Sigmoid colon (tissue), 7 donors: ENCODE results near the gene RNF39. TPM values are rescaled to one million over a fixed set of nuclear protein-coding genes. Genes with fewer than 3 reads are reported as not detected.

ENCODE experiments used
- DNase-seq: peaks from one replicate; pipeline ENCODE4 v3.0.0-alpha.2; 2019
- H3K27ac ChIP-seq, 4 donors: fragments of 200-600 bp; sonication (generic); one replicate each; pipeline ENCODE4 v1.5.1; 2016 to 2019; ENCODE audit warnings: mild to moderate bottlenecking in 1 of 4
- H3K27me3 ChIP-seq, 3 donors: fragments of 200-600 bp; sonication (generic); one replicate each; pipeline ENCODE4 v1.5.1; 2019; ENCODE audit warnings: mild to moderate bottlenecking in 1 of 3
- H3K36me3 ChIP-seq, 4 donors: fragments of 200-600 bp; sonication (generic); one replicate each; pipeline ENCODE4 v1.5.1; 2016 to 2019
- H3K4me1 ChIP-seq, 4 donors: fragments of 200-600 bp; sonication (generic); one replicate each; pipeline ENCODE4 v1.5.1; 2017 to 2019
- H3K4me3 ChIP-seq, 4 donors: fragments of 200-600 bp; sonication (generic); one replicate each; pipeline ENCODE4 v1.5.1; 2017 to 2019; ENCODE audit warnings: mild to moderate bottlenecking in 2 of 4, moderate library complexity in 1 of 4
- H3K9me3 ChIP-seq, 4 donors: fragments of 200-600 bp in 3 of 4; sonication (generic) in 3 of 4; one replicate each; pipeline versions ENCODE4 v1.5.1 to v1.6.1; 2013 to 2019
- CTCF ChIP-seq, 4 experiments: fragments of 450-650 bp in 3 of 4; fragments of 200-600 bp in 1 of 4; IDR thresholded peaks; one replicate each; pipeline ENCODE4 v1.5.1; 2016 to 2019; ENCODE audit warnings: antibody characterized with exemption in 4 of 4, mild to moderate bottlenecking in 3 of 4, moderate library complexity in 2 of 4
- EP300 ChIP-seq, 4 donors: sonication (generic); formaldehyde crosslinking; IDR thresholded peaks; one replicate each; pipeline ENCODE4 v1.6.1; 2017; ENCODE audit warnings: antibody characterized with exemption in 4 of 4
- POLR2A ChIP-seq, 2 donors: fragments of 450-650 bp; IDR thresholded peaks; one replicate each; pipeline ENCODE4 v1.6.1; 2016; ENCODE audit warnings: antibody characterized with exemption in 2 of 2, mild to moderate bottlenecking in 2 of 2, moderate library complexity in 2 of 2
- POLR2AphosphoS5 ChIP-seq, 4 donors: sonication (generic); formaldehyde crosslinking; IDR thresholded peaks; one replicate each; pipeline ENCODE4 v1.6.1; 2017; ENCODE audit warnings: antibody characterized with exemption in 4 of 4
- WGBS, 2 donors: extraction: QIAGEN DNeasy Blood & Tissue Kit; methylation state at CpG; one replicate each; pipeline ENCODE4 v1.1.7; 2013; 5-methylcytosine and 5-hydroxymethylcytosine counted together
- intact Hi-C: fragments of 100-400 bp; cut with DNase I; formaldehyde crosslinking; loops from one replicate; pipeline ENCODE4 v1.15.1; 2023
- polyA plus RNA-seq, 3 donors: library from polyadenylated mRNA; stranded (reverse); fragments of 200-250 nt; gene quantifications; one replicate each; pipeline ENCODE4 v1.2.3, GENCODE V29; 2013
- total RNA-seq, 4 donors: library from RNA; depleted of rRNA; stranded (reverse); fragments of >200 nt; gene quantifications; one replicate each; pipeline ENCODE4 v1.1.0, GENCODE V29; 2016
- donor health status: healthy with polysubstance abuse.
- donor health status: Bipolar disorder and iron deficiency.
- donor health status: healthy.

Gene RNF39
- total and polyA plus RNA-seq, 7 donors = 0.44 to 2.3 (median 0.60) TPM; not detected in 4

DNA sequence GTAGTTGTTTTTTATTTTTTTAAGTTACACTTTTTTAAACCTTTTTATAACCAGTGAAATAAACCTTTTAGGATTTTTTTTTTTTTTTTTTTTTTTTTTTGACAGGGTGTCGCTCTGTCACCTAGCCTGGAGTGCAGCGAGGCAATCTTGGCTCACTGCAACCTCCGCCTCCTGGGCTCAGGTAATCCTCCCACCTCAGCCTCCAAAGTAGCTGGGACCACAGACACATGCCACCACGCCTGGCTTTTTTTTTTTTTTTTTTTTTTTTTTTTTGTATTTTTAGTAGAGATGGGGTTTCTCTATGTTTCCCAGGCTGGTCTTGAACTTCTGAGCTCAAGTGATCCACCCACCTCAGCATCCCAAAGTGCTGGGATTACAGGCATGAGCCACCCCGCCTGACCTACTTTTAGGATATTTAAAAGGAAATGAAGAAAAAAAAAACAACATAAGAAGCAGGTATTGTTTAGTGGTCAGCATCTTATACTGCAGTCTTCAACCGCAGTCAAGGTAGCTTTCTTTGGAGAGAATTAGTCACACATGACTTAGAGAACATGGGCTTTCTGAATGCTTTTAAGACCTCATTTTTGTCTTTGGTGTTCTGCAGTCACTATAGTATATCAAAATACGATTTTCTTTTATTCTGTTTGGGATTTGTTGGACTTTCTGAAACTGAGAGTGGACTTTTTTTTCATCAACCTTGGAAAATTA lies 12.9 kb downstream of the RNF39 start:
- H3K36me3 ChIP-seq = peaks cover 0 to 5% (median 0%) of the 10 kb centered on the region in 4 donors
- TF ChIP-seq CTCF (IDR thresholded peaks at IDR 0.05) (no peak), POLR2AphosphoS5 (IDR thresholded peaks at IDR 0.05) (no peak), POLR2A (IDR thresholded peaks at IDR 0.05) (no peak), EP300 (IDR thresholded peaks at IDR 0.05) (no peak)
- 77 to 79% methylated on average over 7 of the region's 7 CpGs for WGBS, 2 donors
- intact Hi-C loops = loop anchor here (5.0 to 10.0 kb wide), 4 partner anchors 88 to 1078 kb away; partner anchors contain the start of gene HLA-A
- H3K27me3 ChIP-seq = no peaks in the 10 kb centered on the region
- no peaks in the 10 kb centered on the region for H3K9me3 ChIP-seq
- H3K4me3 ChIP-seq = no peak overlapping the region
- DNase-seq = no peak
- peaks cover 0 to 38% (median 34%) of the 10 kb centered on the region in 4 donors for H3K4me1 ChIP-seq
- peak overlapping the region in 2 of 4 donors; percentile 86 to 94 for H3K27ac ChIP-seq

DNA sequence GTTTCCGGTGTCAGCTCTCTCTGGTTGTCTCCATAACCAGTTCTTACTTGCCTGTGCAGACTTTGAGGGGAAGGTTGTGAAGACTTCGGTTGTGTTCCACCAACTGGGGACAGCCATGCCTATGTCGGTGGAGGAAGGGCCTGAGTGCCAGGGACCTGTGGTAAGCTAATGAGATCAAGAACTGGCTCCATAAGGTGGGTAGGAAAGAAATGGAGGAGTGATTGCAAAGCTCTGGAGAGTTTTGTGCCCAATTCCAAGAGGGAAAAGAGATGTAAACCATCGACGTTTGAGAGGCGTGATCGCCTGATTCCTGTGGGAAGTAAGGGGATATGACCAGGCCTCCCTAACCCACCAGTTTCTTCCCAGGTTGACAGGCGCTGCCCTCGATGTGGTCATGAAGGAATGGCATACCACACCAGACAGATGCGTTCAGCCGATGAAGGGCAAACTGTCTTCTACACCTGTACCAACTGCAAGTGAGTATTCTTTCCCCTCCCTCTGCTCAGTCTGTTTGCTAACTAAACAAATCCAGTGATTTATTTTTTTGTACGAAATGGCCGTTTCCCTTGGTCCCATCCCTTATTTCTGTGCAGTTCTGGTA lies 13.6 kb downstream of the RNF39 start:
- Histone ChIP-seq H3K27ac (peak overlapping the region; percentile 85 to 94 (median 89)), H3K4me3 (peak overlapping the region; percentile 71 to 91 (median 84)), H3K27me3 (no peaks in the 10 kb centered on the region), H3K36me3 (peaks cover 0 to 12% (median 0%) of the 10 kb centered on the region in 4 donors), H3K9me3 (no peaks in the 10 kb centered on the region), H3K4me1 (peaks cover 0 to 35% (median 31%) of the 10 kb centered on the region in 4 donors)
- no peak for TF ChIP-seq CTCF (IDR thresholded peaks at IDR 0.05)
- TF ChIP-seq EP300 (IDR thresholded peaks at IDR 0.05) = no peak
- TF ChIP-seq POLR2A (IDR thresholded peaks at IDR 0.05) = no peak
- TF ChIP-seq POLR2AphosphoS5 (IDR thresholded peaks at IDR 0.05) = no peak
- intact Hi-C loops = loop anchor here (5.0 to 10.0 kb wide), 4 partner anchors 87 to 1077 kb away; partner anchors contain the start of gene HLA-A
- DNase-seq = peak; percentile 66
- WGBS, 2 donors = 14 to 41% methylated on average over 13 of the region's 13 CpGs

DNA sequence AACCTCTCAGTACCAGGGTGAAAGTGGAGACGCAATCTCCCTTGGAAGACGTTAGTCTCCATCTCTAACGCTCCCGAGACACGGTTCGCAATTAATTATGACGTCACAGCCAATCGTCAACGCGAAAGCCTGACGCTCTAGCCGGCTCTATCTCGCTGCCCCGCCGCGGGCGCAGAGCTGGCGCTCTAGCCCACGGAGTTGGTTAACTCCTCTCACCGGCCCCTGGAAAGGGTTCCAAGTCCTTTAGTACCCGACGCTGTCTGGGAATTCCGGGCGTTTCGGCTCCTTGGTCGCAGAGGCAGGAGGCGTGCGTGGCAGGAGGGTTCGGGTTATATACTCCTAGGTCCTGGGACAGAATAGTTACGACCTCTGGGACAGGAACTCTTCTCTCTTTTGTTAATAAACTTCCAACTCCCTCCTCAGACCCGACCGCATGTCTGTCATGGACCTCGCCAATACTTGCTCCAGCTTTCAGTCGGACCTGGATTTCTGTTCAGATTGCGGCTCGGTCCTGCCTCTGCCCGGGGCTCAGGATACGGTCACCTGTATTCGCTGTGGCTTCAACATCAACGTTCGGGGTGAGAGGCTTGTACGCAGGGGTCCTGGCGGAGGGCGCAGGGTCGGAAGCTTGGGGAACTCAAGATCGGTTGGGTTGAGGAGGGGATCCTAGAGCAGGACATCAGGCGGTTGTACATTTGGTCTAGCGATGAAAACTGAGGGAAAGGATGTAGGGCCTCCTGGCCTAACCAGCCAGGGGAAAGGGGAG lies 14.3 kb downstream of the RNF39 start, which contains the start of gene POLR1H:
TSS of gene POLR1H (plus strand) at position 174 of the 766 bp plus-strand sequence. CDS start at position 434, 260 bp downstream.
- peak; percentile 97 for DNase-seq
- peak within 1 kb of the TSS; percentile 71 to 91 (median 84) for H3K4me3 ChIP-seq
- WGBS, 2 donors = 0% methylated on average over 48 of the region's 48 CpGs
- intact Hi-C loops = loop anchor here (5.0 to 10.0 kb wide), 4 partner anchors 86 to 1076 kb away; partner anchors contain the start of gene HLA-A
- H3K27me3 ChIP-seq = no peaks in the 10 kb centered on the region
- peaks cover 0 to 19% (median 0%) of the 10 kb centered on the region in 4 donors for H3K36me3 ChIP-seq
- H3K27ac ChIP-seq = peak within 1 kb of the TSS; percentile 85 to 94 (median 89)
- peaks cover 0 to 32% (median 30%) of the 10 kb centered on the region in 4 donors for H3K4me1 ChIP-seq
- TF ChIP-seq POLR2A (IDR thresholded peaks at IDR 0.05) (peak; percentile 89), CTCF (IDR thresholded peaks at IDR 0.05) (no peak), POLR2AphosphoS5 (IDR thresholded peaks at IDR 0.05) (peak; percentile 94 to 98 (median 96))
- no peaks in the 10 kb centered on the region for H3K9me3 ChIP-seq

- peak overlapping the region; percentile 85 to 94 (median 89) for H3K27ac ChIP-seq
- H3K4me3 ChIP-seq = peak overlapping the region; percentile 71 to 91 (median 84)
- DNase-seq = peak; percentile 69
- H3K36me3 ChIP-seq = peaks cover 0 to 22% (median 0%) of the 10 kb centered on the region in 4 donors
- TF ChIP-seq POLR2A (IDR thresholded peaks at IDR 0.05) = no peak
- no peak for TF ChIP-seq CTCF (IDR thresholded peaks at IDR 0.05)
- no peak for TF ChIP-seq POLR2AphosphoS5 (IDR thresholded peaks at IDR 0.05)
- TF ChIP-seq EP300 (IDR thresholded peaks at IDR 0.05) = no peak
- WGBS, 2 donors = 0% methylated on average over 24 of the region's 24 CpGs
- H3K9me3 ChIP-seq = no peaks in the 10 kb centered on the region
- intact Hi-C loops = loop anchor here (5.0 to 10.0 kb wide), 4 partner anchors 86 to 1076 kb away; partner anchors contain the start of gene HLA-A
- H3K27me3 ChIP-seq = no peaks in the 10 kb centered on the region
- H3K4me1 ChIP-seq = peaks cover 0 to 27% (median 23%) of the 10 kb centered on the region in 4 donors
These were observed 14.9 kb downstream of the RNF39 start for GRCh38 chr6:30060606-30061091.
